Endothelial cell (in vitro differentiated cells): ENCODE data around the gene CYP2J2. TPM values are rescaled to one million over a fixed set of nuclear protein-coding genes. Genes with fewer than 3 reads are reported as not detected.
A peak's percentile ranks its signal among the peaks of the same experiment; 100 is the strongest.

Experiments
- DNase-seq: peaks from one replicate; pipeline ENCODE4 v3.0.0; 2021; ENCODE audit warnings: low spot score
- H3K27ac Mint-ChIP-seq: one replicate; pipeline ENCODE4 v1.8.0; 2021; ENCODE audit warnings: mixed read lengths, inconsistent platforms; ENCODE audit not compliant: unreplicated experiment
- H3K27me3 Mint-ChIP-seq: one replicate; pipeline ENCODE4 v1.8.0; 2021; ENCODE audit warnings: mild to moderate bottlenecking, moderate library complexity, mixed read lengths, inconsistent platforms; ENCODE audit not compliant: unreplicated experiment
- H3K36me3 Mint-ChIP-seq: one replicate; pipeline ENCODE4 v1.8.0; 2021; ENCODE audit warnings: mild to moderate bottlenecking, low read depth, mixed read lengths, inconsistent platforms; ENCODE audit not compliant: unreplicated experiment
- H3K4me1 Mint-ChIP-seq: one replicate; pipeline ENCODE4 v1.8.0; 2021; ENCODE audit warnings: mild to moderate bottlenecking, mixed read lengths, inconsistent platforms; ENCODE audit not compliant: unreplicated experiment
- H3K4me3 Mint-ChIP-seq: one replicate; pipeline ENCODE4 v1.8.0; 2021; ENCODE audit warnings: mild to moderate bottlenecking, mixed read lengths, inconsistent platforms; ENCODE audit not compliant: unreplicated experiment
- H3K9me3 Mint-ChIP-seq: one replicate; pipeline ENCODE4 v1.8.0; 2021; ENCODE audit warnings: mixed read lengths, inconsistent platforms; ENCODE audit not compliant: unreplicated experiment
- total RNA-seq: library from RNA; stranded (reverse); fragmentation: NEBNext Ultra II Directional; extraction: Animal tissue kit (Norgen Biotek cat#: 25700); gene quantifications from one replicate; pipeline ENCODE4 v1.2.1, GENCODE V29; 2021; ENCODE audit not compliant: unreplicated experiment
- TF ChIP-seq, protein P1 (sequence below): fragments of 200-600 bp; sonication (generic); IDR thresholded peaks from one replicate; pipeline ENCODE4 v1.5.0; 2021; ENCODE audit warnings: antibody characterized with exemption; ENCODE audit not compliant: unreplicated experiment

Gene CYP2J2
- total RNA-seq, 1 donor from 2014 or later, result 0.64 TPM

DNA sequence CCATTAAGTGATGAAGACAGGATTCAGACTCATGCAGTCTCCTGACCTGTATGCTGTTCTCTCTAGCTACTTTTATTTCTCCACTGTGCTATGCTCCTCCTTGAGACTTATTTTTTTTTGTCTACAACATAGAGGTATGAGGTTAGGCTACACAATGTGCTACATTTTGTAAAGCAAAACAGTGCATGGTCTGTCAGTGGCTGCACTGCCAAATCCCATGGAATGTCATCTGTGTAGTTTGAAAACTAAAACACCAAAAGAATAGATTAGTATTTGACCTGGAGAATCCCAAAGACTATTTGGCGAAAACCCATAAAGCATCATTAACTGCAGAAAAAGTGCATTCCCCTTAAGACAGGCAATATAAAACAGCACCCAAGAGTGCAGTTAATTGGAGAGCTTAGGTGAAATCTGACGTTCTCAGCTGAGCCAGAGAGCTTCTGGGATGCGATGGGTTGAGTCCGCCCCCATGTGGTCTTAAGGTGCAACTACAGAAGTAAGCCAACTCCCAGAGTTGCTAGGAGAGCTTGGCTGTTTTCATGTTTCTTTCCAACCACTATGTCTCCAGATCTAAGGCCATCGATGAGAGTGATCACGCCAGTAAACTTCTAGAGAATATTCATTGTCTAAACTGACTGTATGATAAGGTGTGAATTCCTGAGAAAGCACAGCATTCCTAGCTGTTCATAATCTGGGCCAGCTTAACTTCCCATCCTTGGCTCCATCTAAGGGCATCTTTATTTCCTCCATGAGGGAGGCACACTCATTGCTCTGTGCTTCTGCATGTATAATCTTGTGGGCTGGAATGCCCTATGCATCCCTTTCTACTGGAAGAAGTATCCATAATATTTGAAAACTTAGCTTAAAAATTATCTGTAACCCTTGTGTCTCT lies 20.7 kb upstream of the CYP2J2 start:
- Mint-ChIP-seq H3K27me3 (no peaks in the 10 kb centered on the region), H3K36me3 (no peaks in the 10 kb centered on the region), H3K4me3 (no peak overlapping the region), H3K4me1 (no peaks in the 10 kb centered on the region), H3K9me3 (no peaks in the 10 kb centered on the region), H3K27ac (no peak overlapping the region)
- DNase-seq, result peak; percentile 52
- TF ChIP-seq, protein P1, sequence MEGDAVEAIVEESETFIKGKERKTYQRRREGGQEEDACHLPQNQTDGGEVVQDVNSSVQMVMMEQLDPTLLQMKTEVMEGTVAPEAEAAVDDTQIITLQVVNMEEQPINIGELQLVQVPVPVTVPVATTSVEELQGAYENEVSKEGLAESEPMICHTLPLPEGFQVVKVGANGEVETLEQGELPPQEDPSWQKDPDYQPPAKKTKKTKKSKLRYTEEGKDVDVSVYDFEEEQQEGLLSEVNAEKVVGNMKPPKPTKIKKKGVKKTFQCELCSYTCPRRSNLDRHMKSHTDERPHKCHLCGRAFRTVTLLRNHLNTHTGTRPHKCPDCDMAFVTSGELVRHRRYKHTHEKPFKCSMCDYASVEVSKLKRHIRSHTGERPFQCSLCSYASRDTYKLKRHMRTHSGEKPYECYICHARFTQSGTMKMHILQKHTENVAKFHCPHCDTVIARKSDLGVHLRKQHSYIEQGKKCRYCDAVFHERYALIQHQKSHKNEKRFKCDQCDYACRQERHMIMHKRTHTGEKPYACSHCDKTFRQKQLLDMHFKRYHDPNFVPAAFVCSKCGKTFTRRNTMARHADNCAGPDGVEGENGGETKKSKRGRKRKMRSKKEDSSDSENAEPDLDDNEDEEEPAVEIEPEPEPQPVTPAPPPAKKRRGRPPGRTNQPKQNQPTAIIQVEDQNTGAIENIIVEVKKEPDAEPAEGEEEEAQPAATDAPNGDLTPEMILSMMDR, result peak; percentile 89

DNA sequence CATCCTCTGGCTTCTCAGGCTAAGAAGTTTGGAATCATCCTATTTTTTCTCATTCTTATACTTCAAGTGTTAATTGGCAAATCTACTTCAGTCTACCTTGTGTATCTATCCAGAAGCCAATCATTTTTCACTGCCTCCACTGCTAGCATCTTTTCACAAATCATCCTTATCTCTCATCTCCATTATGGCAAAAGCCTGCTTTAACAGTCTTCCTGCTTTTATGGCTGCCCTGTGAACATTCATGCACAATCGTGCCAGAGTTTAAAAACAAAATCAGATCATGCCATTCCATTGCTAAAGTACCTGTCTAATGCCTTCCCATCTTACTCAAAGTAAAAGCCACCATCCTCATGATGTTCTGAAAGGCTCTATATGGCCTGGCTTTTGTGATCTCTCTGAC lies 19.2 kb upstream of the CYP2J2 start:
- H3K27me3 Mint-ChIP-seq, result no peaks in the 10 kb centered on the region
- no peak for DNase-seq
- H3K4me1 Mint-ChIP-seq, result no peaks in the 10 kb centered on the region
- H3K27ac Mint-ChIP-seq, result no peak overlapping the region
- H3K36me3 Mint-ChIP-seq, result no peaks in the 10 kb centered on the region
- no peaks in the 10 kb centered on the region for H3K9me3 Mint-ChIP-seq
- no peak overlapping the region for H3K4me3 Mint-ChIP-seq
- TF ChIP-seq, protein P1, result no peak

DNA sequence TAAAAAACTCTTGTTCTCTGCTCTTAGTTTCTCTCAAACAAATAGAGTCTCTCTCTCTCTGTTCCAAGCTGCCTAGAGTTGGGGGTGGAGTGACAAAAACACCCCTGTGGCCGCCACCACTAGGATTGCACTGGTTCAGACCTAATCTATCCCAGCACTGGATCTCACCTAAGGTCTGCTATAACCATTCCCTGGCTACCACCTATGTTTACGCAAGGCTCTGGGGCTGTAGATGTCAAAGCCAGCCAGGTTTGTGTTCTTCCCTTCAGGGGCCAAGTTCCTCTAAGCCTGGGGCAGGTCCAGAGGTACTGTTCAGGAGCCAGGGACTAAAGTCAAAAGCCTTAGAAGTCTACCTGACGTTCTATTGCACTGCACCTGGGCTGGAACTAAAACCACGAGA lies 12.8 kb upstream of the CYP2J2 start:
- no peak for DNase-seq
- TF ChIP-seq, protein P1, result no peak
- H3K4me1 Mint-ChIP-seq, result no peaks in the 10 kb centered on the region

DNA sequence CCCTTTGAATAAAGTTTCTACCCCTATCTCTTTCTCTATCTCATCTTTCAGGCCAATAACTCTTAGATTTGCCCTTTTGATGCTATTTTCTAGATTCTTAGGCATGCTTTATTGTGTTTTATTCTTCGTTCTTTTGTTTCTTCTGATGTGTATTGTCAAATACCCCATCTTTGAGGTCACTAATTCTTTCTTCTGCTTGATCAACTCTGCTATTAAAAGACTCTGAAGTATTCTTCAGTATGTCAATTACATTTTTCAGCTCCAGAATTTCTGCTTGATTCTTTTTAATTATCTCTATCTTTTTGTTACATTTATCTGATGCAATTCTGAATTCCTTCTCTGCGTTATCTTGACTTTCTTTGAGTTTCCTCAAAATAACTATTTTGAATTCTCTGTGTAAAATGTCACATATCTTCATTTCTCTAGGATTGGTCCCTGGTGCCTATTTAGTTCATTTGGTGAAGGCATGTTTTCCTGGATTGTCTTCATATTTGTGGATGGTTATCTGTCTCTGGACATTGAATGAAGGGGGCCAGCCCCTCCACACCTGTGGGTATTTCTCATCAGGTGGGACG lies 11.2 kb upstream of the CYP2J2 start:
- Mint-ChIP-seq H3K36me3 (no peaks in the 10 kb centered on the region), H3K4me1 (no peaks in the 10 kb centered on the region), H3K27me3 (peaks cover 2% of the 10 kb centered on the region), H3K27ac (no peak overlapping the region), H3K4me3 (no peak overlapping the region), H3K9me3 (no peaks in the 10 kb centered on the region)
- DNase-seq, result no peak
- TF ChIP-seq, protein P1, result no peak

More for the DNA sequence above, 12.8 kb upstream of the CYP2J2 start:
- Mint-ChIP-seq H3K27ac (no peak overlapping the region), H3K27me3 (peaks cover 2% of the 10 kb centered on the region), H3K9me3 (no peaks in the 10 kb centered on the region), H3K36me3 (no peaks in the 10 kb centered on the region), H3K4me3 (no peak overlapping the region)

DNA sequence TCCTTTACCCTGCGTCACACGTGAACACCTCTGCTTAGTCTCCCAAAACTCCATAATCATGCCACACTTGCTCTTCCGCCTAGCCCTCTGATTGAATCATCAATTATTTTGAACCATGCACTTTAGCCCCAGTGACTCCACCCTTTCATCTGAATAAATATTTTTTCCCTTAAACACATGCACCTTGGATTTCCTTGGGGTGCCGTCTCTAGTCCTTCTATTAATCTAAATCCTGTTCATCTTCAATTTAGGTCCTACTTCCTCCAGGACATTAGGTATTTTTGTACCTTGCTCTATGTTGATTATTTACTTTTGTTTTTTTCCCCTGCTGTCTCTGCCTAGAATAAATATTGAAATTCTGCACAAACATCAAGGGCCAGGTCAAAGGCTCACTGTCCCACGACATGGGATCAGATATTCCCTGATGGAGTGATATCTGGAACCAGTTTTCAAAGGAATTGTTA lies 9.8 kb upstream of the CYP2J2 start:
- DNase-seq, result no peak
- no peaks in the 10 kb centered on the region for H3K9me3 Mint-ChIP-seq
- no peak overlapping the region for H3K4me3 Mint-ChIP-seq
- no peak overlapping the region for H3K27ac Mint-ChIP-seq
- TF ChIP-seq, protein P1, result no peak
- H3K36me3 Mint-ChIP-seq, result no peaks in the 10 kb centered on the region
- H3K4me1 Mint-ChIP-seq, result no peaks in the 10 kb centered on the region
- H3K27me3 Mint-ChIP-seq, result peaks cover 2% of the 10 kb centered on the region
